Endothelial cell of umbilical vein (primary cell): ENCODE data around the gene PKHD1. TPM values are rescaled to one million over a fixed set of nuclear protein-coding genes. Genes with fewer than 3 reads are reported as not detected.

Source experiments
- BruUV-seq: library from RNA; stranded (reverse); fragments of 400-500 nt; replicated peaks from 2 replicates; lab custom pipeline; 2021; lab: Mats Ljungman, UMichigan
- CTCF ChIA-PET: fragments of 300-600, 350-600 bp; sonication (Branson Sonifier 250); formaldehyde crosslinking; loops from one replicate; lab custom pipeline; 2021; ENCODE audit warnings: antibody characterized with exemption, inconsistent platforms; lab: Charles Lee
- POLR2A ChIA-PET: fragments of 300-600, 350-600 bp; sonication (Branson Sonifier 250); formaldehyde crosslinking; loops from one replicate; lab custom pipeline; 2021; ENCODE audit warnings: antibody characterized with exemption, inconsistent platforms; lab: Charles Lee
- DNase-seq: peaks from one replicate; pipeline ENCODE4 v3.0.0-alpha.2; 2011; ENCODE audit warnings: low read depth, low spot score
- FAIRE-seq: peaks from 2 replicates; lab custom pipeline; 2011; peaks lifted over from hg19 to GRCh38; lab: Jason Lieb, UNC
- H2AFZ ChIP-seq: 2 replicates; pipeline ENCODE4 v1.6.0; 2012; ENCODE audit warnings: low read depth, low read length, control low read depth, inconsistent platforms
- H3K27ac ChIP-seq: 2 replicates; pipeline ENCODE4 v1.5.1; 2011; ENCODE audit warnings: low read depth, mild to moderate bottlenecking, control low read depth, low read length, moderate library complexity; ENCODE audit not compliant: insufficient read depth
- H3K27me3 ChIP-seq, 2 experiments: 2 replicates each; pipeline versions ENCODE4 v1.6.0 to v1.6.1; 2011; ENCODE audit warnings: low read length in 2 of 2, mixed read lengths in 1 of 2; ENCODE audit not compliant: control insufficient read depth in 2 of 2, insufficient read depth in 2 of 2
- H3K36me3 ChIP-seq, 2 experiments: 2 replicates in 1 of 2; 3 replicates in 1 of 2; pipeline ENCODE4 v1.5.1; 2011; ENCODE audit warnings: low read length in 2 of 2, mild to moderate bottlenecking in 1 of 2, moderate library complexity in 1 of 2; ENCODE audit not compliant: control insufficient read depth in 2 of 2, insufficient read depth in 2 of 2; ENCODE audit errors: extremely low read depth in 1 of 2
- H3K4me1 ChIP-seq: 3 replicates; pipeline ENCODE4 v1.5.1; 2011; ENCODE audit warnings: mild to moderate bottlenecking, low read length; ENCODE audit not compliant: control insufficient read depth, insufficient read depth; ENCODE audit errors: extremely low read depth
- H3K4me2 ChIP-seq: 2 replicates; pipeline ENCODE4 v1.6.1; 2011; ENCODE audit warnings: low read length, control low read depth, mixed read lengths; ENCODE audit not compliant: insufficient read depth
- H3K4me3 ChIP-seq, 3 experiments: fragments of 200-600 bp in 1 of 3; sonication (generic), shearing (Covaris generic) in 1 of 3; replicated peaks in 1 of 3; 2 replicates each; pipeline ENCODE4 v1.5.1; 2011 to 2016; ENCODE audit warnings: control low read depth in 3 of 3, low read length in 3 of 3, mild to moderate bottlenecking in 2 of 3, inconsistent platforms in 1 of 3, low read depth in 1 of 3, moderate library complexity in 1 of 3; ENCODE audit not compliant: insufficient read depth in 1 of 3
- H3K79me2 ChIP-seq: 2 replicates; pipeline ENCODE4 v1.6.0; 2012; ENCODE audit warnings: low read length, inconsistent platforms; ENCODE audit not compliant: control insufficient read depth, insufficient read depth
- H3K9ac ChIP-seq: replicated peaks from 2 replicates; pipeline ENCODE3; 2011; ENCODE audit warnings: low read length, control low read depth; ENCODE audit not compliant: insufficient read depth; ENCODE audit errors: extremely low read depth
- H3K9me1 ChIP-seq: replicated peaks from 3 replicates; pipeline ENCODE4 v1.6.0; 2011; ENCODE audit warnings: mild to moderate bottlenecking, low read length; ENCODE audit not compliant: control insufficient read depth, insufficient read depth; ENCODE audit errors: extremely low read depth
- H3K9me3 ChIP-seq: replicated peaks from 2 replicates; pipeline ENCODE4 v1.5.1; 2012; ENCODE audit warnings: low read length, inconsistent platforms; ENCODE audit not compliant: control insufficient read depth, insufficient read depth
- H4K20me1 ChIP-seq: replicated peaks from 2 replicates; pipeline ENCODE3; 2011; ENCODE audit warnings: mild to moderate bottlenecking, low read length; ENCODE audit not compliant: control insufficient read depth, insufficient read depth; ENCODE audit errors: extremely low read depth
- EZH2 ChIP-seq: IDR thresholded peaks from 2 replicates; pipeline ENCODE4 v1.6.1; 2012; ENCODE audit warnings: borderline replicate concordance, low read depth, mild to moderate bottlenecking, moderate library complexity, low read length, inconsistent platforms; ENCODE audit not compliant: severe bottlenecking
- FOS ChIP-seq: IDR thresholded peaks from 2 replicates; pipeline ENCODE4 v1.6.1; 2011; ENCODE audit warnings: mild to moderate bottlenecking, low read length, moderate library complexity, borderline replicate concordance; ENCODE audit not compliant: insufficient read depth
- GATA2 ChIP-seq: IDR thresholded peaks from 2 replicates; pipeline ENCODE4 v1.7.0; 2011; ENCODE audit warnings: low read depth, mild to moderate bottlenecking, moderate library complexity, mixed read lengths, low read length; ENCODE audit not compliant: insufficient read length, insufficient read depth
- JUN ChIP-seq: IDR thresholded peaks from 2 replicates; pipeline ENCODE4 v1.6.1; 2011; ENCODE audit warnings: borderline replicate concordance, low read depth; ENCODE audit not compliant: insufficient read length, insufficient read depth
- MYC ChIP-seq: IDR thresholded peaks from one replicate; pipeline ENCODE4 v1.6.1; 2011; ENCODE audit warnings: mild to moderate bottlenecking, low read depth, low read length
- POLR2A ChIP-seq: IDR thresholded peaks from 2 replicates; pipeline ENCODE4 v1.6.1; 2012; ENCODE audit warnings: low read depth, mild to moderate bottlenecking, control low read depth, low read length
- POLR2AphosphoS5 ChIP-seq: IDR thresholded peaks from 2 replicates; pipeline ENCODE4 v1.6.1; 2012; ENCODE audit warnings: low read depth, mild to moderate bottlenecking, control low read depth, low read length, moderate library complexity; ENCODE audit not compliant: insufficient read depth
- dilution Hi-C: fragments of 300-500 bp; cut with MboI; formaldehyde crosslinking; loops from one replicate; pipeline ENCODE4 v1.15.0; 2019; ENCODE audit warnings: low sequenced_read_pairs; ENCODE audit not compliant: extremely low pct_ligation_motif_present
- intact Hi-C: fragments of 100-400 bp; cut with micrococcal nuclease; formaldehyde crosslinking; loops from one replicate; pipeline ENCODE4 v1.10.0; 2022
- polyA plus RNA-seq, 4 experiments: library from polyadenylated mRNA; depleted of rRNA in 3 of 4; stranded (reverse) in 3 of 4; unstranded in 1 of 4; fragments of >200 nt; gene quantifications; 2 replicates each; pipeline versions ENCODE4 v1.2.1 to v1.2.3, GENCODE V29; 2011 to 2012; ENCODE audit warnings: missing spikeins in 1 of 4
- total RNA-seq: library from RNA; stranded (reverse); gene quantifications from 2 replicates; pipeline ENCODE4 v1.2.3, GENCODE V29; 2021
- TF ChIP-seq, protein P1 (sequence below), 2 donors: IDR thresholded peaks; 1 replicate in 1 of 2; 2 replicates in 1 of 2; pipeline ENCODE4 v1.5.1; 2011; ENCODE audit warnings: low read length in 2 of 2, mild to moderate bottlenecking in 2 of 2, moderate library complexity in 2 of 2, control low read depth in 1 of 2, inconsistent platforms in 1 of 2, low read depth in 1 of 2; ENCODE audit not compliant: insufficient read depth in 1 of 2; ENCODE audit errors: extremely low read depth in 1 of 2
- TF ChIP-seq, protein P2 (sequence below): IDR thresholded peaks from 2 replicates; pipeline ENCODE4 v1.6.1; 2011; ENCODE audit not compliant: insufficient read depth, insufficient read length

The PKHD1 gene
- total and polyA plus RNA-seq, 2 donors (not counting 3 experiments of a cell fraction or from before 2014, with no cell fraction given): not detected

- H3K27ac ChIP-seq: no peak overlapping the region
- no peak overlapping the region for H3K9ac ChIP-seq
- no peaks in the 10 kb centered on the region for H3K9me3 ChIP-seq
- POLR2A ChIA-PET: no interaction called here
- H3K36me3 ChIP-seq: no peaks in the 10 kb centered on the region
- BruUV-seq: no TSS peak
- no peaks in the 10 kb centered on the region for H3K4me1 ChIP-seq
- no peak for FAIRE-seq
- H3K4me3 ChIP-seq: no peak overlapping the region
- H3K79me2 ChIP-seq: no peaks in the 10 kb centered on the region
- no peaks in the 10 kb centered on the region for H3K9me1 ChIP-seq
- no peak overlapping the region for H3K4me2 ChIP-seq
- no peak for TF ChIP-seq FOS
- no peak for TF ChIP-seq GATA2
- TF ChIP-seq POLR2AphosphoS5: no peak
- no peak for TF ChIP-seq EZH2
- TF ChIP-seq POLR2A: no peak
- TF ChIP-seq MYC: no peak
- TF ChIP-seq, protein P1, sequence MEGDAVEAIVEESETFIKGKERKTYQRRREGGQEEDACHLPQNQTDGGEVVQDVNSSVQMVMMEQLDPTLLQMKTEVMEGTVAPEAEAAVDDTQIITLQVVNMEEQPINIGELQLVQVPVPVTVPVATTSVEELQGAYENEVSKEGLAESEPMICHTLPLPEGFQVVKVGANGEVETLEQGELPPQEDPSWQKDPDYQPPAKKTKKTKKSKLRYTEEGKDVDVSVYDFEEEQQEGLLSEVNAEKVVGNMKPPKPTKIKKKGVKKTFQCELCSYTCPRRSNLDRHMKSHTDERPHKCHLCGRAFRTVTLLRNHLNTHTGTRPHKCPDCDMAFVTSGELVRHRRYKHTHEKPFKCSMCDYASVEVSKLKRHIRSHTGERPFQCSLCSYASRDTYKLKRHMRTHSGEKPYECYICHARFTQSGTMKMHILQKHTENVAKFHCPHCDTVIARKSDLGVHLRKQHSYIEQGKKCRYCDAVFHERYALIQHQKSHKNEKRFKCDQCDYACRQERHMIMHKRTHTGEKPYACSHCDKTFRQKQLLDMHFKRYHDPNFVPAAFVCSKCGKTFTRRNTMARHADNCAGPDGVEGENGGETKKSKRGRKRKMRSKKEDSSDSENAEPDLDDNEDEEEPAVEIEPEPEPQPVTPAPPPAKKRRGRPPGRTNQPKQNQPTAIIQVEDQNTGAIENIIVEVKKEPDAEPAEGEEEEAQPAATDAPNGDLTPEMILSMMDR (IDR thresholded peaks at IDR 0.05; ENCODE audit: extremely low read depth in 1 of 2, insufficient read depth in 1 of 2, low read depth in 1 of 2, low read length in 2 of 2): no peak
- TF ChIP-seq, protein P2, sequence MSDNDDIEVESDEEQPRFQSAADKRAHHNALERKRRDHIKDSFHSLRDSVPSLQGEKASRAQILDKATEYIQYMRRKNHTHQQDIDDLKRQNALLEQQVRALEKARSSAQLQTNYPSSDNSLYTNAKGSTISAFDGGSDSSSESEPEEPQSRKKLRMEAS: no peak
- no peak for TF ChIP-seq JUN
- CTCF ChIA-PET: no interaction called here
- intact Hi-C loops: no loop called here
- no peak for DNase-seq
- H3K27me3 ChIP-seq: peaks cover 0 to 3% of the 10 kb centered on the region in 2 experiments
- no peaks in the 10 kb centered on the region for H4K20me1 ChIP-seq
- H2AFZ ChIP-seq: no peak overlapping the region
- dilution Hi-C loops: no loop called here
These were observed 37.7 kb upstream of the PKHD1 start for GRCh38 chr6:52125139-52125538.
